Choroid plexus epithelial cell (primary cell): ENCODE results near the gene KRTAP10-1.

Experiments used
- DNase-seq: peaks from one replicate; pipeline ENCODE4 v3.0.0-alpha.2; 2010; ENCODE audit warnings: low read depth
- H3K4me3 ChIP-seq: 2 replicates; pipeline ENCODE4 v1.5.1; 2011; ENCODE audit warnings: low read depth, mild to moderate bottlenecking, control low read depth, low read length, moderate library complexity
- TF ChIP-seq, protein P1 (sequence below): conservative IDR thresholded peaks from 2 replicates; pipeline ENCODE4 v1.5.1; 2011; ENCODE audit warnings: low read depth, mild to moderate bottlenecking, control low read depth, inconsistent platforms, low read length, moderate library complexity

KRTAP10-1 gene

DNA sequence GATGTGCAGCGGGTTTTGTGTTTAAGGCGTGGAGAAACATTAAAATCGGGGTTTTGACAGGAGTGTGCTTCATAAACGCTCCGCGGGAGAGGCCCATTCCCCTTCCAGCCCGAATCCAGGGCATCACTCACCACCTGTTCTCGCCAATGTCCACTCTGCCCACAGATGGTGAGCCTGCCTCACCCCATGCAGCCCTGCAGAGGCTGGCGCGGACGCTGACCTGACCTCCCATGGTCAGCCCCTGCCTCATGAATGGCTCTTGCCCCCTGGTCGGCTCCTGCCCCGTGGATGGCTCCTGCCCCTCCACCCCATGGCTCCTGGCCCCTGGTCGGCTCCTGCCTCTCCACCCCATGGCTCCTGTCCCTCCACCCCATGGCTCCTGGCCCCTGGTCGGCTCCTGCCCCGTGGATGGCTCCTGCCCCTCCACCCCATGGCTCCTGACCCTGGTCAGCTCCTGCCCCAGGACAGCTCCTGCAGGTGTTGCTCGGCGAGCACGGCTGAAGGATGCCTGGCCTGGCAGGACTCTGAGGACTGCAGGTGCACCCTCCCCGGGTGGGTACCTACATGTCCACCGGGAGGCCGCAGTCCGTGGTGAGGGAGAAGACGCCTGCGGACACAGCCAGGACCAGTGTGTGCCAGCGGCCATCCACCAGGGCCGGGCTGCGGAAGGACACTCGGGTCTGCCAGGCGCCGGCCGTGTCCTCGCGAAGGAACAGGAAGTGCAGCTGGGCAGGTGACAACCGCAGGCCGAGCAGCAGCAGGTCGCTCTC, 6.7 kb downstream of the KRTAP10-1 start:
- H3K4me3 ChIP-seq: no peak overlapping the region
- TF ChIP-seq, protein P1, sequence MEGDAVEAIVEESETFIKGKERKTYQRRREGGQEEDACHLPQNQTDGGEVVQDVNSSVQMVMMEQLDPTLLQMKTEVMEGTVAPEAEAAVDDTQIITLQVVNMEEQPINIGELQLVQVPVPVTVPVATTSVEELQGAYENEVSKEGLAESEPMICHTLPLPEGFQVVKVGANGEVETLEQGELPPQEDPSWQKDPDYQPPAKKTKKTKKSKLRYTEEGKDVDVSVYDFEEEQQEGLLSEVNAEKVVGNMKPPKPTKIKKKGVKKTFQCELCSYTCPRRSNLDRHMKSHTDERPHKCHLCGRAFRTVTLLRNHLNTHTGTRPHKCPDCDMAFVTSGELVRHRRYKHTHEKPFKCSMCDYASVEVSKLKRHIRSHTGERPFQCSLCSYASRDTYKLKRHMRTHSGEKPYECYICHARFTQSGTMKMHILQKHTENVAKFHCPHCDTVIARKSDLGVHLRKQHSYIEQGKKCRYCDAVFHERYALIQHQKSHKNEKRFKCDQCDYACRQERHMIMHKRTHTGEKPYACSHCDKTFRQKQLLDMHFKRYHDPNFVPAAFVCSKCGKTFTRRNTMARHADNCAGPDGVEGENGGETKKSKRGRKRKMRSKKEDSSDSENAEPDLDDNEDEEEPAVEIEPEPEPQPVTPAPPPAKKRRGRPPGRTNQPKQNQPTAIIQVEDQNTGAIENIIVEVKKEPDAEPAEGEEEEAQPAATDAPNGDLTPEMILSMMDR: no peak
- DNase-seq: no peak

DNA sequence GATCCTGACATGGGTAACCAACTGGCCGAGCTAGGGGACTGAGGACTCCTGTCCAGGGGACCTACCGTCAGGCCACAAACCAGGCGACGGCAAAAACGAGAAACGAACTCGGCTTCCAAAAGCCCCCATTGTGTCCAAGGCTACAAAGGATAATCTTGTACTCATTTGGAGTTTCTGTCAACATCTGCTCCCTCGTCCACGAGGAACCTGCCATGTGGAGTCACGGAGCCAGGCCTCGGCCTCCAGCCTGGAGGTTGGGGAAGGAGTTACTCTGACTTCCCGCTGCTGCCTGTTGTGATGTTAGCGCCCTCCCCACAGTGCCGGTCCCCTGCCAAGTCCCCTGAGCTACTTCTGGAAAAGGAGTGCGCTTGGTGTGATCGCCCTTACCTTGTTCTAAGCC, 7.3 kb downstream of the KRTAP10-1 start:
- TF ChIP-seq, protein P1: no peak
- H3K4me3 ChIP-seq: no peak overlapping the region
- DNase-seq: no peak

DNA sequence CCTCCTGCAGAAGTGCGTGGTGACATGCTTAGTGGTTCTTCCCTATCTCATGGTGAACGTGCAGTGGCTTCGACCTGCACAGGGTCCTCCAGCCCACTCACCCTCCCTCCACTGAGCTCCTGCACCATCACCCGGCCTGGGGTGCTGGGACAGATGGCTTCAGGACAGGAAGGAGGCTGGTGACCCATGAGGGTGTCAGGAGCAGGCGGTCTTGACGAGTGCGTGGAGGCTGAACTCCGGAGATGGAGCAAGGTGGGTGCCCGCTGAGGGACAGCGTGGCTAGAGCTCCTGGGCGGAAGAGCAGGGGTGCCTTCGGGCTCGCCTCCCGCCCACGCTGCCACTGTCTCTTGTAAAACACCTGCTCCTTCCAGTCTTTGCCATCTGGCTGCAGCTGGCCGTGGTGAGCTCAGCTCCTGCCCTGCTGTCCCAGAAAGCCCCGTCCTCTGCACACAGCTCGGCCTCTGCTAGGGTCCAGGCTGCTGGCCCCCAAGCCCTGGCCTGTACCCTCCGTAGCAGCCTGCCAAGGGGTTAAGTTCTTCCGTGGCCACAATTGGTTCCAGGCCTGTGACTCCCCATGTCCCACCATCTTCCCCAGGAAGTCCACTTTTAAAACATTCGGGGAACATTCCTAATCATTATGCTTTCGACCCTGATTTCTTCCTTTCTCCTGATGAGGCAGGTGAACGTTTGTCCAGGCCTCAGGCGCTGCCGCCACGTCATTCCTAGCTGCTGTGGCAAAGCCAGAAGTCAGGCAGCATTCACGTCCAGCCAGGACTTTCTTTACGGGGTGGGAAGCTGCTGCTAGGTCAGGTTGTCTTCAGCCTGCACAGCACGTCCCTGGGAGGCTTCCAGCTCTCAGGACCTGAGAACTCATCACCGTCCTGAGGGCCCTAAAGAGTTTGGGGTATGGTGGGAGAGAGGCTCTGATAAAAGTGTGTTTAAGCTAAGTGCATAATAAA, 8.1 kb downstream of the KRTAP10-1 start:
- DNase-seq: no peak
- no peak overlapping the region for H3K4me3 ChIP-seq
- TF ChIP-seq, protein P1: no peak

DNA sequence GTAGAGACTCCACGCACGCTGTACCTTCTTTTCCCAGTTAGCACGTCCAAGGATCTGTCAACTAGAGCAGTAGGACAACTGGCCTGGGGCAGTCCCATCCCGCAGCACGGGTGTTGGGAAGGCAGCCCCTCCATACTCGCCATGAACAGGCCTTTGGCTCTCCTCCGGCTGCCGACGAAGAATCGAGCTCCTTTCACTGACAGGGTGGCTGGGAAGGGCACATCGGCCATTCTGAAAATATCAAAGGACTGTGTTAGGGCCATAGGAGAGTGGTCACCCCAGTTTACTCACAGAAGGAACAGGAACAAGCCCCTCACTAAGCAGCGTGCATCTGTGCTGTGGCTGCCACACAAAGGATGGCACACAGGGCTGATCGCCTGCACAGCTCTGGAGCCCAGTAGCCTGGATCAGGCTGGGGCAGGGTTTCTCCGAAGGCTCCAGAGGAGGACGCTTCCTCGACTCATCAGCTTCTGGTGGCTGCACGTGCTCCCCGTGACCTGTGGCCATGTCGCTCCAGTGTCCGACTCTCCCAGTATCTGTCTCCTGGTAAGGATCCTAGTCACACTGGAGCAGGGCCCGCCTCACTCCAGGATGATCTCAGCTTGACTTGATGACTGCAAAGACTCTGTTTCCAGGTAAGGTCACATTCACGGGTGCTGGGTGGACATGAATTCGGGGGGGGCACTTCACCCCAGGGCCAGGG, 8.9 kb downstream of the KRTAP10-1 start:
- no peak for DNase-seq
- TF ChIP-seq, protein P1: no peak
- H3K4me3 ChIP-seq: no peak overlapping the region

DNA sequence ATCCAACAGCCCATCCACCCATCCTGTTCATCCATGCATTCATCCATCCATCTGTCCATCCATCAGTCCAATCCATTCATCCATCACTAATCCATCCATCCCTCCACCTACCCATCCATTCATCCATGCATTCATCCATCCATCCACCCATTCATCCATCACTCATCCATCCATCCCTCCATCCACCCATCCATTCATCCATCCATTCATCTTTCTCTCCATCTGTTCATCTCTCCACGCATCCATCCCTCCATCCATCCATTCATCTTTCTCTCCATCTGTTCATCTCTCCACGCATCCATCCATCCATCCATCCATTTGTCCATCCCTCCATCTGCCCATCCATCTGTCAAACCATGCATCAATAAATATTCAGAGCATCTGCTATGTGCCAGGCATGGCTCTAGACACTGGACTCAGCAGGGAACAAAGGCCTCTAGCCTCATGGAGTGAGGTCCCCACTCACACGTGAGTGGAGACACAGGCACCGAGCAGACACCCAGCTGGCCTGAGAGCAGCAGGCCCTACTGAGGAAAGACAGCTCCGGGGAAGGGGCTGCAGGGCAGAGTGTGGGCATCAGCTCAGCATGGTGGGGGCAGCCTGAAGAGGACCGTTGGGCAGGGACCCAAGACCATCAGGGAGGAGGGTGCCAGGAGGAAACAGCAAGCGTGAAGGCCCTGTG, 9.6 kb downstream of the KRTAP10-1 start:
- H3K4me3 ChIP-seq: no peak overlapping the region
- TF ChIP-seq, protein P1: no peak
- no peak for DNase-seq

DNA sequence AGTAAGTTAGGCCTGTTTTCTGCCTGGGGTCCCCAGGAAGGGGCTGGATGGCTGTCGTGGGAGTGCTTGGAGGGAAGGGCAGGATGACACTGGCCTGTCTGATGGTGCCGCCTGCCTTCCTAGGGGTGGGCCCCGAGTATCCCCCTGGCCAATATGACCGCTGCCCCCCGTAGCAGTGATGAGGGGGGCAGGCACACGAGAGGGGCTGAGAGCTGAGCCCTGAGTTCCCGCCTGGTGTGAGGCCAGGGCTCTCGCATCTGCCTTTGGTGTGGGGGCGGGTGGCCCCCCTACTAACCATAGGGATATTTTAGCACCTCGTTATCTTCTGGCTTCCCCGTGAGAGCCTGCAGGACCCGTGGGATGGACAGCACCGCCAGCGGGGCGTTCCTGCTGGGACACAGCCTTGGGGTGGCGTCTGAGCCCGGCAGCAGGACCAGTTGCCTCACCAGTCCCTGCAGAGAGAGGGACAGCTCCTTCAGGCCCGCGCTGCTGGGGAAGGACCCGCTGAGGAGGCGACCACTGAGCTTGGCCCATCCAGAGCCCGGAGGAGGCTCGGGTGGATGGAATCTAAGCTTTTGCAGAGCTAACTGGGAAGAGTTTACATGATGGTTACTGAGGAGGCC, 10.4 kb downstream of the KRTAP10-1 start:
- DNase-seq: no peak
- no peak overlapping the region for H3K4me3 ChIP-seq
- TF ChIP-seq, protein P1: no peak
